HG03139 (cell line): ENCODE data around the gene VCX2.
"Not testable (repeated sequence)": the region's sequence is repeated elsewhere in the genome, so short reads cannot be mapped to it uniquely, and the experiment has no call there.

Experiments used
- ATAC-seq: cut with Tn5 transposase; IDR thresholded peaks from one replicate; pipeline ENCODE4 v1.9.1; 2021; ENCODE audit not compliant: unreplicated experiment

Gene VCX2

DNA sequence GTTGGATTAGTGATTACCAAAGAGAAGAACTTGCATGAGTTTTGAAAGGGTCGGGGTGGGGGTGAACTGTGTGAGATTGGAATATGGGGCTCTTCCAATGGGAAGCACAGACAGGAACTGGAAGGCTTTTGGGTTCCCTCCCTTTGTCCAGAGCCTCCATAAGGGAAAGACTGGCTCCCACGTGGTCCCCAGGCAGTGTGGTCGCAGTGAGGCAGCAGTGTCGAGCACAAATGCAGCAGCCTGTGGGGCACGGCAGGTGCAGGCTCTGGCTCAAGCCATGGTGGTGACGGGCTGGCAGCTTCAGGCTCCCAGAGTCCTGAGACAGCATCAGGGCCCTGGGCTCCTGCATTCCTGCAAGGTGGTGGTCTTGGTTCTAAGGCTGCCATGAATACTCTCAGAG is 45.5 kb downstream of the VCX2 start:
- ATAC-seq = no peak

DNA sequence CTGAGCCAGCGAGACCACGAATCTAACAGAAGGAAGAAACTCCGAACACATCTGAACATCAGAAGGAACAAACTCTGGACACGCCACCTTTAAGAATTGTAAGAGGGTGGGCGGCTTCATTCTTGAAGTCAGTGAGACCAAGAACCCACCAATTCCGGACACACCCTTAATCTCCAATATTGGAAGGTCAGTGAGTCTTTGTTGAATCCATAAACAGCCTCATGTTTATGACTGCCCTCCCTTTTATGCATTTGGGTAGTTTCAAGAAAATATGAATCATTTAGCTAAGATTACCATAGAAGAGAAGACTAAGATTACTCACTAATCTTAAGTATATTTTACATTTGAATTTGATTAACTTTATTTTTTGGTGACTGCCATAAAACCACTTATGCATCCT is 48.5 kb downstream of the VCX2 start:
- ATAC-seq = no peak

DNA sequence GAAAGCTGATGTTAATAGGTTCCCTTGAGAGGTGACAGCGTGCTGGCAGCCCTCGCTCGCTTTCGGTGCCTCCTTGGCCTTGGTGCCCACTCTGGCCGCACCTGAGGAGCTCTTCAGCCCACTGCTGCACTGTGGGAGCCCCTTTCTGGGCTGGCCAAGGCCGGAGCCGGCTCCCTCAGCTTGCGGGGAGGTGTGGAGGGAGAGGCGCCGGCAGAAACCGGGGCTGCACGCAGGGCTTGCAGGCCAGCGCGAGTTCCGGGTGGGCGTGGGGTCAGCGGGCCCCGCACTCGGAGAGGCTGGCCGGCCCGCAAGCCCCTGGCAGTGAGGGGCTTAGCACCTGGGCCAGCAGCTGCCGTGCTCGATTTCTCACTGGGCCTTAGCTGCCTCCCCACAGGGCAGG is 49.7 kb downstream of the VCX2 start:
- not testable (repeated sequence) for ATAC-seq
